ENCODE data around the gene CGB1. TPM values are rescaled to one million over a fixed set of nuclear protein-coding genes. Genes with fewer than 3 reads are reported as not detected.

CGB1 gene
- total and polyA plus RNA-seq, 2 donors (not counting 3 experiments of a cell fraction or from before 2014, with no cell fraction given), result not detected

DNA sequence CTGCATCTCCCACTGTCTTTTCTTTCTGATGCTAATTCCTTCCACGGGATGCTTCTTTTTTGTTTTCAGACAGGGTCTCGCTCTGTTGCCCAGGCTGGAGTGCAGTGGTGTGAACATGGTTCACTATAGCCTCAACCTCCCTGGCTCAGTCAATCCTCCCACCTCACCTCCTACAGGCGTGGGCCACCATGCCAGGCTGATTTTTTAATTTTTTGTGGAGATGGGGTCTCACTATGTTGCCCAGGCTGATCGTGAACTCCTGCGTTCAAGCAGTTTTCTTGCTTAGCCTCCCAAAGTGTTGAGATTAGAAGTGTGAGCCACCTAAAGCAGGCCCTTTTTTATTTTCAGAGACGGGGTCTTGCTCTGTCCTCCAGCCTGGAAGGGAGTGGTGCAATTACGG, 48.4 kb downstream of the CGB1 start:
- no peak for DNase-seq (ENCODE audit: low read depth, low spot score)

More for the DNA sequence above, 48.4 kb downstream of the CGB1 start:
- Histone ChIP-seq H3K27ac (ENCODE audit: insufficient read depth, low read depth, low read length) (no peak overlapping the region), H3K9me1 (replicated peaks; ENCODE audit: control insufficient read depth, extremely low read depth, insufficient read depth, low read length) (no peaks in the 10 kb centered on the region), H3K4me2 (ENCODE audit: insufficient read depth, low read length) (no peak overlapping the region), H3K4me1 (ENCODE audit: control insufficient read depth, extremely low read depth, insufficient read depth, low read length) (peaks cover 7% of the 10 kb centered on the region), H3K79me2 (ENCODE audit: control insufficient read depth, insufficient read depth, low read length) (peaks cover 24% of the 10 kb centered on the region), H4K20me1 (replicated peaks; ENCODE audit: control insufficient read depth, extremely low read depth, insufficient read depth, low read length) (no peaks in the 10 kb centered on the region), H3K27me3 (ENCODE audit: control insufficient read depth in 2 of 2, insufficient read depth in 2 of 2, low read length in 2 of 2) (no peaks in the 10 kb centered on the region), H2AFZ (ENCODE audit: low read depth, low read length) (no peak overlapping the region), H3K9me3 (replicated peaks; ENCODE audit: control insufficient read depth, insufficient read depth, low read length) (no peaks in the 10 kb centered on the region), H3K36me3 (ENCODE audit: control insufficient read depth in 2 of 2, extremely low read depth in 1 of 2, insufficient read depth in 2 of 2, low read length in 2 of 2) (peaks cover 0 to 9% of the 10 kb centered on the region in 2 experiments), H3K9ac (replicated peaks; ENCODE audit: extremely low read depth, insufficient read depth, low read length) (no peak overlapping the region), H3K4me3 (replicated peaks in 1 of 3; ENCODE audit: insufficient read depth in 1 of 3, low read depth in 1 of 3, low read length in 3 of 3) (no peak overlapping the region)
- dilution Hi-C loops (cut with MboI; ENCODE audit: extremely low pct_ligation_motif_present, low sequenced_read_pairs), result no loop called here
- intact Hi-C loops (cut with micrococcal nuclease), result no loop called here
- CTCF ChIA-PET, result no interaction called here
- no peak for TF ChIP-seq CTCF (IDR thresholded peaks at IDR 0.05; ENCODE audit: extremely low read depth in 1 of 2, insufficient read depth in 1 of 2, low read depth in 1 of 2, low read length in 2 of 2)
- no peak for TF ChIP-seq JUN (IDR thresholded peaks at IDR 0.05; ENCODE audit: borderline replicate concordance, insufficient read depth, insufficient read length, low read depth)
- no peak for TF ChIP-seq POLR2AphosphoS5 (IDR thresholded peaks at IDR 0.05; ENCODE audit: insufficient read depth, low read depth, low read length)
- no peak for TF ChIP-seq POLR2A (IDR thresholded peaks at IDR 0.05; ENCODE audit: low read depth, low read length)
- no peak for TF ChIP-seq EZH2 (IDR thresholded peaks at IDR 0.05; ENCODE audit: borderline replicate concordance, low read depth, low read length, severe bottlenecking)
- TF ChIP-seq FOS (IDR thresholded peaks at IDR 0.05; ENCODE audit: borderline replicate concordance, insufficient read depth, low read length), result no peak
- TF ChIP-seq, protein P1, sequence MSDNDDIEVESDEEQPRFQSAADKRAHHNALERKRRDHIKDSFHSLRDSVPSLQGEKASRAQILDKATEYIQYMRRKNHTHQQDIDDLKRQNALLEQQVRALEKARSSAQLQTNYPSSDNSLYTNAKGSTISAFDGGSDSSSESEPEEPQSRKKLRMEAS (IDR thresholded peaks at IDR 0.05; ENCODE audit: insufficient read depth, insufficient read length), result no peak
- TF ChIP-seq GATA2 (IDR thresholded peaks at IDR 0.05; ENCODE audit: insufficient read depth, insufficient read length, low read depth, low read length), result no peak
- TF ChIP-seq MYC (IDR thresholded peaks at IDR 0.05; ENCODE audit: low read depth, low read length), result no peak
- TSS peak; percentile 10 for BruUV-seq (replicated peaks)
- POLR2A ChIA-PET, result no interaction called here
- FAIRE-seq, result no peak

Measured in endothelial cell of umbilical vein (primary cell).